Activated T-cell treated with anti-CD3 and anti-CD28 coated beads, Interleukin-2, amount 50 U/mL, for 72 hours (primary cell): Measurements from ENCODE around the gene SMARCD2. TPM values are rescaled to one million over a fixed set of nuclear protein-coding genes. Genes with fewer than 3 reads are reported as not detected.
A peak's percentile ranks its signal among the peaks of the same experiment; 100 is the strongest.
"Not testable (repeated sequence)": the region's sequence is repeated elsewhere in the genome, so short reads cannot be mapped to it uniquely, and the experiment has no call there.

Experiments
- ATAC-seq, 2 donors: fragments of 150-1000 bp; cut with Tn5 transposase; replicated peaks in 1 of 2; 2 replicates each; pipeline ENCODE4 v1.10.0; 2021; ENCODE audit warnings: moderate library complexity in 2 of 2, mild to moderate bottlenecking in 1 of 2
- DNase-seq, 2 donors: peaks; one replicate each; pipeline ENCODE4 v3.0.0; 2021 to 2022; ENCODE audit warnings: mixed read lengths in 1 of 2
- H3K27ac Mint-ChIP-seq: one replicate; pipeline ENCODE4 v1.8.0; 2022; ENCODE audit warnings: mild to moderate bottlenecking, moderate library complexity, mixed read lengths
- H3K27me3 Mint-ChIP-seq: one replicate; pipeline ENCODE4 v1.8.0; 2022; ENCODE audit warnings: low read depth, mixed read lengths
- H3K36me3 Mint-ChIP-seq, 2 donors: one replicate each; pipeline ENCODE4 v1.8.0; 2022; ENCODE audit warnings: mixed read lengths in 2 of 2, mild to moderate bottlenecking in 1 of 2; ENCODE audit not compliant: insufficient read depth in 2 of 2
- H3K4me1 Mint-ChIP-seq: one replicate; pipeline ENCODE4 v1.8.0; 2022; ENCODE audit warnings: low read depth, mixed read lengths
- H3K4me3 Mint-ChIP-seq, 2 donors: one replicate each; pipeline ENCODE4 v1.8.0; 2022; ENCODE audit warnings: mild to moderate bottlenecking in 2 of 2, mixed read lengths in 2 of 2, moderate library complexity in 2 of 2
- H3K9me3 Mint-ChIP-seq, 2 donors: one replicate each; pipeline ENCODE4 v1.8.0; 2022; ENCODE audit warnings: mixed read lengths in 2 of 2
- total RNA-seq, 2 donors: library from RNA; stranded (reverse); gene quantifications; one replicate each; pipeline ENCODE4 v1.2.3, GENCODE V29; 2022

SMARCD2 gene
- total RNA-seq, 2 donors from 2014 or later = 103 to 121 TPM

- not testable (repeated sequence) for H3K4me1 Mint-ChIP-seq
Observed at GRCh38 chr17:63870292-63870665, 27.8 kb upstream of the SMARCD2 start.

GRCh38 chr17:63869491-63870291, 27.2 kb upstream of the SMARCD2 start:
- not testable (repeated sequence) for DNase-seq

More at GRCh38 chr17:63870292-63870665, 27.8 kb upstream of the SMARCD2 start:
- H3K4me3 Mint-ChIP-seq, H3K27ac Mint-ChIP-seq, H3K36me3 Mint-ChIP-seq, DNase-seq, H3K27me3 Mint-ChIP-seq, H3K9me3 Mint-ChIP-seq, ATAC-seq: not testable (repeated sequence)

GRCh38 chr17:63866625-63867024, 24.1 kb upstream of the SMARCD2 start:
- not testable (repeated sequence) for ATAC-seq, H3K27ac Mint-ChIP-seq, H3K36me3 Mint-ChIP-seq

More at GRCh38 chr17:63869491-63870291, 27.2 kb upstream of the SMARCD2 start:
- H3K36me3 Mint-ChIP-seq, H3K4me3 Mint-ChIP-seq, H3K27me3 Mint-ChIP-seq, H3K4me1 Mint-ChIP-seq, H3K27ac Mint-ChIP-seq, H3K9me3 Mint-ChIP-seq: not testable (repeated sequence)
- ATAC-seq = peak in 1 of 2 donors; percentile 39

GRCh38 chr17:63859257-63859656, 16.8 kb upstream of the SMARCD2 start:
- H3K27ac Mint-ChIP-seq = no peak overlapping the region
- H3K4me3 Mint-ChIP-seq = no peak overlapping the region
- H3K4me1 Mint-ChIP-seq = no peaks in the 10 kb centered on the region
- H3K9me3 Mint-ChIP-seq = no peaks in the 10 kb centered on the region
- no peak for DNase-seq
- H3K36me3 Mint-ChIP-seq = no peaks in the 10 kb centered on the region
- peaks cover 8% of the 10 kb centered on the region for H3K27me3 Mint-ChIP-seq
- no peak for ATAC-seq

More at GRCh38 chr17:63866625-63867024, 24.1 kb upstream of the SMARCD2 start:
- not testable (repeated sequence) for H3K27me3 Mint-ChIP-seq, H3K4me3 Mint-ChIP-seq, H3K4me1 Mint-ChIP-seq, H3K9me3 Mint-ChIP-seq, DNase-seq

- H3K27ac Mint-ChIP-seq, ATAC-seq, H3K36me3 Mint-ChIP-seq, H3K4me1 Mint-ChIP-seq, H3K4me3 Mint-ChIP-seq, H3K27me3 Mint-ChIP-seq, H3K9me3 Mint-ChIP-seq, DNase-seq: not testable (repeated sequence)
Observed at GRCh38 chr17:63856425-63856824, 13.9 kb upstream of the SMARCD2 start.

GRCh38 chr17:63855185-63855584, 12.7 kb upstream of the SMARCD2 start:
- Mint-ChIP-seq H3K4me1 (no peaks in the 10 kb centered on the region), H3K9me3 (no peaks in the 10 kb centered on the region), H3K27ac (no peak overlapping the region), H3K36me3 (no peaks in the 10 kb centered on the region), H3K27me3 (peaks cover 6% of the 10 kb centered on the region), H3K4me3 (no peak overlapping the region)
- ATAC-seq (no peak), DNase-seq (no peak)

GRCh38 chr17:63854709-63855108, 12.2 kb upstream of the SMARCD2 start:
- Mint-ChIP-seq H3K27me3 (peaks cover 1% of the 10 kb centered on the region), H3K4me1 (no peaks in the 10 kb centered on the region), H3K36me3 (no peaks in the 10 kb centered on the region), H3K4me3 (no peak overlapping the region), H3K9me3 (no peaks in the 10 kb centered on the region), H3K27ac (no peak overlapping the region)
- no peak for DNase-seq
- ATAC-seq = no peak

GRCh38 chr17:63853260-63853659, 10.8 kb upstream of the SMARCD2 start:
- H3K27ac Mint-ChIP-seq = no peak overlapping the region
- peaks cover under 1% of the 10 kb centered on the region in 2 donors for H3K36me3 Mint-ChIP-seq
- no peak for DNase-seq
- H3K4me1 Mint-ChIP-seq = peaks cover 11% of the 10 kb centered on the region
- no peak for ATAC-seq
- no peak overlapping the region for H3K4me3 Mint-ChIP-seq
- H3K27me3 Mint-ChIP-seq = no peaks in the 10 kb centered on the region
- H3K9me3 Mint-ChIP-seq = peaks cover 0 to under 1% of the 10 kb centered on the region in 2 donors

GRCh38 chr17:63850401-63850800, 7.9 kb upstream of the SMARCD2 start:
- no peak for ATAC-seq
- DNase-seq = no peak
- Mint-ChIP-seq H3K4me1 (peaks cover 18% of the 10 kb centered on the region), H3K27ac (no peak overlapping the region), H3K36me3 (peaks cover 5 to 8% of the 10 kb centered on the region in 2 donors), H3K9me3 (peaks cover 3 to 5% of the 10 kb centered on the region in 2 donors), H3K4me3 (no peak overlapping the region), H3K27me3 (no peaks in the 10 kb centered on the region)

GRCh38 chr17:63848834-63849689, 6.6 kb upstream of the SMARCD2 start:
- H3K4me3 Mint-ChIP-seq = peak overlapping the region; percentile 62 to 85
- H3K36me3 Mint-ChIP-seq = peaks cover 5 to 8% of the 10 kb centered on the region in 2 donors
- H3K27me3 Mint-ChIP-seq = no peaks in the 10 kb centered on the region
- H3K4me1 Mint-ChIP-seq = peaks cover 22% of the 10 kb centered on the region
- ATAC-seq (peak; percentile 95), DNase-seq (peak; percentile 98 to 99)
- peaks cover 3 to 5% of the 10 kb centered on the region in 2 donors for H3K9me3 Mint-ChIP-seq
- H3K27ac Mint-ChIP-seq = peak overlapping the region; percentile 87

GRCh38 chr17:63847525-63848249, 5.2 kb upstream of the SMARCD2 start:
- H3K4me3 Mint-ChIP-seq = peak overlapping the region; percentile 28 to 85
- peaks cover 3 to 5% of the 10 kb centered on the region in 2 donors for H3K9me3 Mint-ChIP-seq
- H3K36me3 Mint-ChIP-seq = peaks cover 5 to 8% of the 10 kb centered on the region in 2 donors
- H3K27me3 Mint-ChIP-seq = no peaks in the 10 kb centered on the region
- no peak overlapping the region for H3K27ac Mint-ChIP-seq
- no peak for DNase-seq
- ATAC-seq = no peak
- peaks cover 32% of the 10 kb centered on the region for H3K4me1 Mint-ChIP-seq

- peaks cover 3 to 5% of the 10 kb centered on the region in 2 donors for H3K9me3 Mint-ChIP-seq
- H3K36me3 Mint-ChIP-seq = peaks cover 6 to 11% of the 10 kb centered on the region in 2 donors
- peak overlapping the region in 1 of 2 donors; percentile 3 for H3K4me3 Mint-ChIP-seq
- no peak for DNase-seq
- H3K27ac Mint-ChIP-seq = no peak overlapping the region
- peaks cover 41% of the 10 kb centered on the region for H3K4me1 Mint-ChIP-seq
- ATAC-seq = no peak
- H3K27me3 Mint-ChIP-seq = no peaks in the 10 kb centered on the region
Observed at GRCh38 chr17:63845509-63845908, 3.0 kb upstream of the SMARCD2 start.
